HCT116 (cell line): ENCODE measurements around the gene ARHGAP10. TPM values are rescaled to one million over a fixed set of nuclear protein-coding genes. Genes with fewer than 3 reads are reported as not detected.

Experiments used
- ATAC-seq: fragments of 200-7000 bp; cut with Tn5 transposase; 2 replicates; pipeline ENCODE4 v1.9.1; 2020; ENCODE audit warnings: mild to moderate bottlenecking, moderate library complexity
- BruUV-seq: library from RNA; stranded (reverse); fragments of 400-500 nt; replicated peaks from 2 replicates; lab custom pipeline; 2021; lab: Mats Ljungman, UMichigan
- CTCF ChIA-PET: fragments of 300-600 bp; sonication (Branson Sonifier 250); formaldehyde crosslinking; loops from one replicate; lab custom pipeline; 2021; ENCODE audit warnings: antibody characterized with exemption; lab: Charles Lee
- POLR2A ChIA-PET: fragments of 300-600, 350-600 bp; sonication (Branson Sonifier 250); formaldehyde crosslinking; loops from one replicate; lab custom pipeline; 2021; ENCODE audit warnings: antibody characterized with exemption; lab: Charles Lee
- RAD21 ChIA-PET, 2 experiments: fragments of 300-600 bp; sonication (Branson Sonifier 250); formaldehyde crosslinking; loops; one replicate each; lab custom pipeline; 2023; ENCODE audit warnings: low total read pairs in 2 of 2; ENCODE audit not compliant: uncharacterized antibody in 2 of 2, unreplicated experiment in 2 of 2, low non-redundant PET in 1 of 2; lab: Charles Lee
- DNase-seq: peaks from one replicate; pipeline ENCODE4 v3.0.0-alpha.2; 2010; ENCODE audit warnings: low read depth, low spot score
- H2AFZ ChIP-seq: fragments of 200-600 bp; shearing (Covaris generic), sonication (generic); 2 replicates; pipeline ENCODE4 v1.6.1; 2017; ENCODE audit warnings: low read depth, mixed run types, mixed read lengths, antibody characterized with exemption, low read length; ENCODE audit not compliant: poor library complexity, severe bottlenecking
- H3K27ac ChIP-seq: 2 replicates; pipeline ENCODE4 v1.5.1; 2012; ENCODE audit warnings: low read depth, low read length
- H3K27me3 ChIP-seq: fragments of 200-600 bp; sonication (generic); 2 replicates; pipeline ENCODE4 v1.6.1; 2016; ENCODE audit warnings: mixed run types, low read length, mixed read lengths; ENCODE audit not compliant: insufficient read depth
- H3K36me3 ChIP-seq, 2 experiments: fragments of 200-500 bp in 1 of 2; fragments of 200-600 bp in 1 of 2; sonication (Bioruptor generic) in 1 of 2; sonication (generic) in 1 of 2; 2 replicates each; pipeline versions ENCODE4 v1.5.1 to v1.6.1; 2014 to 2016; ENCODE audit warnings: low read length in 2 of 2, inconsistent platforms in 1 of 2, mixed read lengths in 1 of 2, mixed run types in 1 of 2; ENCODE audit not compliant: insufficient read depth in 2 of 2, control insufficient read depth in 1 of 2
- H3K4me1 ChIP-seq, 2 experiments: fragments of 200-600 bp in 1 of 2; sonication (generic) in 1 of 2; 2 replicates each; pipeline versions ENCODE4 v1.5.1 to v1.6.1; 2012 to 2017; ENCODE audit warnings: low read length in 2 of 2, inconsistent platforms in 1 of 2, mild to moderate bottlenecking in 1 of 2, mixed read lengths in 1 of 2, mixed run types in 1 of 2, moderate library complexity in 1 of 2; ENCODE audit not compliant: insufficient read depth in 2 of 2, control insufficient read depth in 1 of 2
- H3K4me2 ChIP-seq: fragments of 200-600 bp; sonication (generic); 2 replicates; pipeline ENCODE4 v1.6.1; 2017; ENCODE audit warnings: mixed run types, low read length, mixed read lengths
- H3K4me3 ChIP-seq, 2 experiments: fragments of 200-600 bp in 1 of 2; sonication (generic) in 1 of 2; replicated peaks in 1 of 2; 2 replicates each; pipeline ENCODE4 v1.5.1; 2011 to 2016; ENCODE audit warnings: low read length in 2 of 2, control low read depth in 1 of 2, low read depth in 1 of 2, mild to moderate bottlenecking in 1 of 2, mixed read lengths in 1 of 2, mixed run types in 1 of 2
- H3K79me2 ChIP-seq: fragments of 200-600 bp; sonication (generic); 2 replicates; pipeline ENCODE4 v1.6.1; 2017; ENCODE audit warnings: mild to moderate bottlenecking, mixed run types, low read length, moderate library complexity, mixed read lengths; ENCODE audit not compliant: insufficient read depth
- H3K9ac ChIP-seq: fragments of 200-600 bp; sonication (generic); 2 replicates; pipeline ENCODE4 v1.6.1; 2016; ENCODE audit warnings: low read length, mixed read lengths
- H3K9me2 ChIP-seq: fragments of 200-600 bp; sonication (generic), shearing (Covaris generic); 2 replicates; pipeline ENCODE4 v1.6.1; 2017; ENCODE audit warnings: mixed run types, mild to moderate bottlenecking, moderate library complexity; ENCODE audit not compliant: insufficient read depth
- H3K9me3 ChIP-seq, 2 experiments: fragments of 200-500 bp in 1 of 2; fragments of 200-600 bp in 1 of 2; sonication (Bioruptor generic) in 1 of 2; sonication (generic) in 1 of 2; 2 replicates each; pipeline ENCODE4 v1.6.1; 2014 to 2017; ENCODE audit warnings: low read length in 2 of 2, mixed read lengths in 2 of 2, inconsistent platforms in 1 of 2, low read depth in 1 of 2, mild to moderate bottlenecking in 1 of 2, mixed run types in 1 of 2, moderate library complexity in 1 of 2; ENCODE audit not compliant: control insufficient read depth in 1 of 2, insufficient read depth in 1 of 2
- H4K20me1 ChIP-seq: fragments of 200-600 bp; sonication (generic), shearing (Covaris generic); 2 replicates; pipeline ENCODE4 v1.6.1; 2017; ENCODE audit warnings: mixed run types, mild to moderate bottlenecking, moderate library complexity; ENCODE audit not compliant: insufficient read depth
- ATF3 ChIP-seq: IDR thresholded peaks from 2 replicates; pipeline ENCODE4 v1.6.1; 2012
- CBX3 ChIP-seq: IDR thresholded peaks from 2 replicates; pipeline ENCODE4 v1.6.1; 2012; ENCODE audit warnings: low read depth
- CTCF ChIP-seq, 3 experiments: fragments of 200-600 bp in 1 of 3; sonication (generic) in 1 of 3; IDR thresholded peaks in 2 of 3; conservative IDR thresholded peaks in 1 of 3; 2 replicates each; pipeline ENCODE4 v1.5.1; 2012 to 2017; ENCODE audit warnings: low read depth in 2 of 3, low read length in 2 of 3, antibody characterized with exemption in 1 of 3, borderline replicate concordance in 1 of 3, control low read depth in 1 of 3, mild to moderate bottlenecking in 1 of 3, mixed read lengths in 1 of 3, mixed run types in 1 of 3, moderate library complexity in 1 of 3; ENCODE audit not compliant: insufficient read depth in 1 of 3
- EGR1 ChIP-seq: IDR thresholded peaks from 2 replicates; pipeline ENCODE4 v1.6.1; 2012; ENCODE audit warnings: low read depth
- ELF1 ChIP-seq: IDR thresholded peaks from 2 replicates; pipeline ENCODE4 v1.6.1; 2012; ENCODE audit warnings: low read depth, borderline replicate concordance
- FOSL1 ChIP-seq: IDR thresholded peaks from 2 replicates; pipeline ENCODE4 v1.6.1; 2012; ENCODE audit warnings: low read depth
- MAX ChIP-seq: IDR thresholded peaks from 2 replicates; pipeline ENCODE4 v1.6.1; 2012
- POLR2A ChIP-seq: IDR thresholded peaks from 2 replicates; pipeline ENCODE4 v1.7.0; 2011; ENCODE audit warnings: borderline replicate concordance; ENCODE audit not compliant: insufficient read depth, insufficient read length; ENCODE audit errors: extremely low read depth
- POLR2AphosphoS5 ChIP-seq: IDR thresholded peaks from 2 replicates; pipeline ENCODE4 v1.6.1; 2011; ENCODE audit warnings: mild to moderate bottlenecking, low read depth, low read length, moderate library complexity
- RAD21 ChIP-seq: IDR thresholded peaks from 2 replicates; pipeline ENCODE4 v1.6.1; 2012; ENCODE audit warnings: low read depth, mild to moderate bottlenecking
- REST ChIP-seq: IDR thresholded peaks from 2 replicates; pipeline ENCODE4 v1.6.1; 2012; ENCODE audit warnings: low read depth
- SIN3A ChIP-seq: IDR thresholded peaks from 2 replicates; pipeline ENCODE4 v1.6.1; 2012; ENCODE audit warnings: low read depth
- SP1 ChIP-seq: IDR thresholded peaks from 2 replicates; pipeline ENCODE4 v1.6.1; 2012; ENCODE audit warnings: low read depth
- SRF ChIP-seq: IDR thresholded peaks from 2 replicates; pipeline ENCODE4 v1.6.1; 2012; ENCODE audit warnings: low read depth
- TCF7L2 ChIP-seq: IDR thresholded peaks from 2 replicates; pipeline ENCODE4 v1.7.0; 2011; ENCODE audit warnings: borderline replicate concordance, inconsistent platforms; ENCODE audit not compliant: insufficient read depth, insufficient read length; ENCODE audit errors: extremely low read depth
- YY1 ChIP-seq: IDR thresholded peaks from 2 replicates; pipeline ENCODE4 v1.6.1; 2011; ENCODE audit warnings: low read length, low read depth, moderate library complexity, mild to moderate bottlenecking; ENCODE audit not compliant: insufficient replicate concordance; ENCODE audit errors: extremely low read depth
- ZFX ChIP-seq: fragments of 450-650 bp; IDR thresholded peaks from 2 replicates; pipeline ENCODE4 v1.6.1; 2017
- ZNF274 ChIP-seq: fragments of 200-500 bp; sonication (Bioruptor generic); IDR thresholded peaks from 2 replicates; pipeline ENCODE4 v1.6.1; 2014; ENCODE audit warnings: mild to moderate bottlenecking, low read depth, low read length, inconsistent platforms
- intact Hi-C: fragments of 100-400 bp; cut with micrococcal nuclease; formaldehyde crosslinking; loops from 2 replicates; pipeline ENCODE4 v1.10.0; 2022
- total RNA-seq: library from RNA; stranded (reverse); gene quantifications from one replicate; pipeline ENCODE4 v1.2.1, GENCODE V29; 2021; ENCODE audit not compliant: unreplicated experiment

The ARHGAP10 gene
- total RNA-seq, 1 experiment from 2014 or later = 24.7 TPM

- ATAC-seq = no peak
- intact Hi-C loops = no loop called here
- Histone ChIP-seq H3K4me3 (no peak overlapping the region), H3K4me2 (no peak overlapping the region), H3K9ac (no peak overlapping the region), H3K27ac (no peak overlapping the region), H4K20me1 (0 out of 2 replicates have a peak, but pooled peaks cover 3% of the 10 kb centered on the region), H3K79me2 (no peaks in the 10 kb centered on the region), H2AFZ (no peak overlapping the region), H3K27me3 (no peaks in the 10 kb centered on the region), H3K36me3 (no peaks in the 10 kb centered on the region), H3K9me2 (no peaks in the 10 kb centered on the region; the same call in 1 of the 2 replicates), H3K4me1 (no peaks in the 10 kb centered on the region), H3K9me3 (no peaks in the 10 kb centered on the region)
- RAD21 ChIA-PET = no interaction called here
- BruUV-seq = no TSS peak
- no peak for TF ChIP-seq CBX3
- no peak for TF ChIP-seq YY1
- no peak for TF ChIP-seq POLR2A
- TF ChIP-seq SRF = no peak
- TF ChIP-seq ZNF274 = no peak
- TF ChIP-seq ELF1 = no peak
- no peak for TF ChIP-seq RAD21
- no peak for TF ChIP-seq FOSL1
- CTCF ChIA-PET = no interaction called here
- no peak for DNase-seq
- POLR2A ChIA-PET = no interaction called here
Observed at GRCh38 chr4:148118179-148118578, 386.3 kb downstream of the ARHGAP10 start.

GRCh38 chr4:148118633-148119032 lies 386.7 kb downstream of the ARHGAP10 start:
- DNase-seq (no peak), ATAC-seq (no peak)
- BruUV-seq = no TSS peak
- no peak overlapping the region for H2AFZ ChIP-seq
- ChIA-PET POLR2A (no interaction called here), CTCF (no interaction called here), RAD21 (no interaction called here)
- H3K79me2 ChIP-seq = no peaks in the 10 kb centered on the region
- no peak overlapping the region for H3K4me3 ChIP-seq
- H3K27me3 ChIP-seq = no peaks in the 10 kb centered on the region
- H4K20me1 ChIP-seq = 0 out of 2 replicates have a peak, but pooled peaks cover 3% of the 10 kb centered on the region
- peaks cover 0 to 3% of the 10 kb centered on the region in 2 experiments; a peak in 1 of 4 replicates for H3K9me3 ChIP-seq
- H3K4me2 ChIP-seq = no peak overlapping the region
- no peak overlapping the region for H3K9ac ChIP-seq
- no peaks in the 10 kb centered on the region for H3K36me3 ChIP-seq
- H3K4me1 ChIP-seq = no peaks in the 10 kb centered on the region
- H3K27ac ChIP-seq = no peak overlapping the region
- intact Hi-C loops = no loop called here
- H3K9me2 ChIP-seq = no peaks in the 10 kb centered on the region; the same call in 1 of the 2 replicates
- no peak for TF ChIP-seq POLR2AphosphoS5
- no peak for TF ChIP-seq REST
- TF ChIP-seq SP1 = no peak
- no peak for TF ChIP-seq SIN3A
- no peak for TF ChIP-seq ZFX
- TF ChIP-seq EGR1 = no peak
- TF ChIP-seq ATF3 = no peak
- TF ChIP-seq CTCF (IDR thresholded peaks at IDR 0.05 in 2 of 3, conservative IDR thresholded peaks at IDR 0.05 in 1 of 3; ENCODE audit: borderline replicate concordance in 1 of 3, insufficient read depth in 1 of 3, low read depth in 2 of 3, low read length in 2 of 3) = no peak
- TF ChIP-seq ELF1 = no peak
- TF ChIP-seq TCF7L2 = no peak
- TF ChIP-seq MAX = no peak
